Measurements from ENCODE around the gene KRTAP13-1.

The KRTAP13-1 gene

GRCh38 chr21:30372139-30372770 lies 23.6 kb upstream of the KRTAP13-1 start, which contains the start of gene KRTAP13-2:
TSS of gene KRTAP13-2 (minus strand) at chr21:30372271. CDS start at chr21:30372213, 58 bp downstream.
- TF ChIP-seq CTCF (IDR thresholded peaks at IDR 0.05; ENCODE audit: control insufficient read depth, extremely low read depth, insufficient read depth) = no peak
- no peak for DNase-seq (ENCODE audit: low read depth)
- no peak within 1 kb of the TSS for H3K4me3 ChIP-seq (ENCODE audit: low read depth, low read length)

GRCh38 chr21:30382201-30382600 lies 13.6 kb upstream of the KRTAP13-1 start:
- no peak for DNase-seq (ENCODE audit: low read depth)
- no peak for TF ChIP-seq CTCF (IDR thresholded peaks at IDR 0.05; ENCODE audit: control insufficient read depth, extremely low read depth, insufficient read depth)

GRCh38 chr21:30391492-30392025 lies 4.3 kb upstream of the KRTAP13-1 start:
- no peak overlapping the region for H3K4me3 ChIP-seq (ENCODE audit: low read depth, low read length)
- TF ChIP-seq CTCF (IDR thresholded peaks at IDR 0.05; ENCODE audit: control insufficient read depth, extremely low read depth, insufficient read depth) = no peak
- DNase-seq (ENCODE audit: low read depth) = no peak

More at GRCh38 chr21:30382201-30382600, 13.6 kb upstream of the KRTAP13-1 start:
- no peak overlapping the region for H3K4me3 ChIP-seq (ENCODE audit: low read depth, low read length)

- no peak overlapping the region for H3K4me3 ChIP-seq (ENCODE audit: low read depth, low read length)
- TF ChIP-seq CTCF (IDR thresholded peaks at IDR 0.05; ENCODE audit: control insufficient read depth, extremely low read depth, insufficient read depth) = peak; percentile 88
- peak; percentile 98 for DNase-seq (ENCODE audit: low read depth)
Observed at GRCh38 chr21:30408782-30409494, 13.1 kb downstream of the KRTAP13-1 start.

- DNase-seq (ENCODE audit: low read depth) = no peak
- TF ChIP-seq CTCF (IDR thresholded peaks at IDR 0.05; ENCODE audit: control insufficient read depth, extremely low read depth, insufficient read depth) = no peak
- H3K4me3 ChIP-seq (ENCODE audit: low read depth, low read length) = no peak overlapping the region
Observed at GRCh38 chr21:30415993-30416392, 20.2 kb downstream of the KRTAP13-1 start.

- DNase-seq (ENCODE audit: low read depth) = no peak
- TF ChIP-seq CTCF (IDR thresholded peaks at IDR 0.05; ENCODE audit: control insufficient read depth, extremely low read depth, insufficient read depth) = no peak
- no peak within 1 kb of the TSS for H3K4me3 ChIP-seq (ENCODE audit: low read depth, low read length)
Observed at GRCh38 chr21:30425826-30426225, 30.0 kb downstream of the KRTAP13-1 start, which contains the start of gene KRTAP13-3. TSS of gene KRTAP13-3 (minus strand) at chr21:30425926. CDS start at chr21:30425912, 14 bp downstream.

Data from LNCaP clone FGC (cell line).